Liver (tissue), 9 donors: ENCODE data around the gene IGSF8. TPM values are rescaled to one million over a fixed set of nuclear protein-coding genes. Genes with fewer than 3 reads are reported as not detected.
A peak's percentile ranks its signal among the peaks of the same experiment; 100 is the strongest.

ENCODE experiments used
- DNase-seq: peaks from one replicate; pipeline ENCODE4 v3.0.0-alpha.2; 2017; ENCODE audit warnings: low spot score
- H3K27ac ChIP-seq, 2 donors: one replicate each; pipeline ENCODE4 v1.7.0; 2013; ENCODE audit warnings: inconsistent platforms in 2 of 2, low read length in 2 of 2, control low read depth in 1 of 2, low read depth in 1 of 2, mild to moderate bottlenecking in 1 of 2
- H3K27me3 ChIP-seq, 4 donors: one replicate each; pipeline versions ENCODE4 v1.6.1 to v1.7.0; 2013; ENCODE audit warnings: low read length in 3 of 4, inconsistent platforms in 1 of 4, mild to moderate bottlenecking in 1 of 4, moderate library complexity in 1 of 4; ENCODE audit not compliant: control insufficient read depth in 4 of 4, insufficient read depth in 4 of 4
- H3K36me3 ChIP-seq, 4 donors: one replicate each; pipeline versions ENCODE4 v1.6.1 to v1.7.0; 2013; ENCODE audit warnings: low read length in 3 of 4, mild to moderate bottlenecking in 3 of 4, low read depth in 1 of 4, moderate library complexity in 1 of 4; ENCODE audit not compliant: control insufficient read depth in 4 of 4, insufficient read depth in 3 of 4
- H3K4me1 ChIP-seq, 4 donors: one replicate each; pipeline versions ENCODE4 v1.6.1 to v1.7.0; 2013; ENCODE audit warnings: low read length in 3 of 4, mild to moderate bottlenecking in 3 of 4, moderate library complexity in 1 of 4; ENCODE audit not compliant: control insufficient read depth in 4 of 4, insufficient read depth in 4 of 4
- H3K4me3 ChIP-seq, 3 donors: one replicate each; pipeline versions ENCODE4 v1.6.1 to v1.7.0; 2013; ENCODE audit warnings: low read length in 3 of 3, control low read depth in 1 of 3, low read depth in 1 of 3, mild to moderate bottlenecking in 1 of 3
- H3K9ac ChIP-seq, 2 donors: one replicate each; pipeline ENCODE4 v1.7.0; 2013; ENCODE audit warnings: low read length in 2 of 2, mild to moderate bottlenecking in 2 of 2, moderate library complexity in 2 of 2, control low read depth in 1 of 2, low read depth in 1 of 2
- H3K9me3 ChIP-seq, 4 donors: one replicate each; pipeline versions ENCODE4 v1.6.1 to v1.7.0; 2013; ENCODE audit warnings: low read length in 3 of 4; ENCODE audit not compliant: control insufficient read depth in 4 of 4
- FOXA1 ChIP-seq: IDR thresholded peaks from 2 replicates; pipeline ENCODE4 v1.6.1; 2016; ENCODE audit warnings: antibody characterized with exemption
- JUND ChIP-seq, 2 donors: IDR thresholded peaks; 2 replicates each; pipeline ENCODE4 v1.6.1; 2016; ENCODE audit warnings: antibody characterized with exemption in 2 of 2
- NR2F2 ChIP-seq: IDR thresholded peaks from 2 replicates; pipeline ENCODE4 v1.6.1; 2016; ENCODE audit warnings: antibody characterized with exemption
- RAD21 ChIP-seq, 2 donors: IDR thresholded peaks; 2 replicates each; pipeline ENCODE4 v1.6.1; 2016; ENCODE audit warnings: antibody characterized with exemption in 2 of 2, mild to moderate bottlenecking in 2 of 2
- RXRA ChIP-seq, 2 donors: IDR thresholded peaks; 2 replicates each; pipeline ENCODE4 v1.6.1; 2017 to 2018; ENCODE audit warnings: antibody characterized with exemption in 2 of 2, mild to moderate bottlenecking in 1 of 2
- TAF1 ChIP-seq: conservative IDR thresholded peaks from 2 replicates; pipeline ENCODE4 v1.6.1; 2016; ENCODE audit warnings: antibody characterized with exemption, mild to moderate bottlenecking
- WGBS: extraction: QIAGEN DNeasy Blood & Tissue Kit; methylation state at CpG from one replicate; pipeline ENCODE4 v1.1.7; 2013; 5-methylcytosine and 5-hydroxymethylcytosine counted together
- polyA plus RNA-seq, 2 donors: library from polyadenylated mRNA; stranded (reverse) in 1 of 2; unstranded in 1 of 2; fragments of 200-250 nt in 1 of 2; fragments of >200 nt in 1 of 2; fragmentation: Nextera tagmentation in 1 of 2; extraction: Ambion mirVana in 1 of 2; gene quantifications; one replicate each; pipeline versions ENCODE4 v1.2.1 to v1.2.3, GENCODE V29; 2013 to 2015
- total RNA-seq, 2 donors: library from RNA; depleted of rRNA; stranded (reverse); fragments of >200 nt; gene quantifications; one replicate each; pipeline ENCODE4 v1.2.3, GENCODE V29; 2014
- TF ChIP-seq, protein P1 (sequence below): fragments of 150-350 bp; IDR thresholded peaks from 2 replicates; pipeline ENCODE4 v1.5.1; 2017; ENCODE audit warnings: improper control_type of control experiment, low read depth, low read length; ENCODE audit not compliant: missing input control
- TF ChIP-seq, protein P2 (sequence below): IDR thresholded peaks from 2 replicates; pipeline ENCODE4 v1.6.1; 2016; ENCODE audit warnings: antibody characterized with exemption
- TF ChIP-seq, protein P3 (sequence below): IDR thresholded peaks from 2 replicates; pipeline ENCODE4 v1.6.1; 2016; ENCODE audit warnings: antibody characterized with exemption
- donor health status: healthy.
- donor health status: healthy.
- donor health status: healthy.
- donor health status: healthy.
- donor health status: healthy.

The IGSF8 gene
- total and polyA plus RNA-seq, 4 donors = 9.8 to 24.3 (median 20.3) TPM

DNA sequence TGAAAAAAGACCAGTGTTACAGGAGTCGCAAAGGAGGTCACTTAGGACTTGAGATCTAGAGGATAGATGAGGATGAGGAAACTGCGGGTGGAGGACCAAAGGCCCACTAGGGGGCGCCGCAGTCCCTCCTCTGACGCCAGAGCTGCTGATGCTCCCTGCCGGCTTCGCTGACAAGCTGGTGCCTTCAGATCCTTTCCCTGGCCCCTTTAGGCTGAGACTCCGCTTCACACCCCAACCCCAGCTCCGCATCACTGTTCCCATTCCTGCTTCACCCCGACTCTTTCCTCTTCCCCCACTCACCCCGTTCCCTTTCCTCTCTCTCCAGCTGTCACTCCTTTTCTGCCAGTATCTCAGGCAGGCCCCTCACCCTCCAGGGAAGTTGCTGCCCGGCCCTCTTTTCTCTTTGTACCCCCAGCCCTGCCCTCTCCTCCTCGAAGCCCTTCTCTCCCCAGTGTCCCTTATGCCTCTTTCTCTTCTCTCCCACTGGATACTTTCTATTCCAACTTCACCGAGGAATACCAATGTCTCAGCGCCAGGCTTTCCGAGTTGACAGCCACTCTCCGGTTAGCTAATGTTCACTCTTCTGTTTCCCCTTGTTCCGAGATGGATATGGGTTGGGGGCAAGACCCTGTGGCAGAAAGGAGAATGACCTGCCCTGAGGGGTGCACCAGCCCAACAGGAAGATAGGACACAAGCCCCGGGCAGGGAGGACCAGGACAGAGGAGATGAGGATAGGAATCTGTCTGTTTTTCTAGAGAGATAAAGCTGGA, 12.5 kb downstream of the IGSF8 start:
- Histone ChIP-seq H3K4me3 (no peak overlapping the region), H3K9ac (no peak overlapping the region)
- TF ChIP-seq RAD21 (IDR thresholded peaks at IDR 0.05) (peak; percentile 79 to 82), JUND (IDR thresholded peaks at IDR 0.05) (no peak), FOXA1 (no peak)
- TF ChIP-seq, protein P1, sequence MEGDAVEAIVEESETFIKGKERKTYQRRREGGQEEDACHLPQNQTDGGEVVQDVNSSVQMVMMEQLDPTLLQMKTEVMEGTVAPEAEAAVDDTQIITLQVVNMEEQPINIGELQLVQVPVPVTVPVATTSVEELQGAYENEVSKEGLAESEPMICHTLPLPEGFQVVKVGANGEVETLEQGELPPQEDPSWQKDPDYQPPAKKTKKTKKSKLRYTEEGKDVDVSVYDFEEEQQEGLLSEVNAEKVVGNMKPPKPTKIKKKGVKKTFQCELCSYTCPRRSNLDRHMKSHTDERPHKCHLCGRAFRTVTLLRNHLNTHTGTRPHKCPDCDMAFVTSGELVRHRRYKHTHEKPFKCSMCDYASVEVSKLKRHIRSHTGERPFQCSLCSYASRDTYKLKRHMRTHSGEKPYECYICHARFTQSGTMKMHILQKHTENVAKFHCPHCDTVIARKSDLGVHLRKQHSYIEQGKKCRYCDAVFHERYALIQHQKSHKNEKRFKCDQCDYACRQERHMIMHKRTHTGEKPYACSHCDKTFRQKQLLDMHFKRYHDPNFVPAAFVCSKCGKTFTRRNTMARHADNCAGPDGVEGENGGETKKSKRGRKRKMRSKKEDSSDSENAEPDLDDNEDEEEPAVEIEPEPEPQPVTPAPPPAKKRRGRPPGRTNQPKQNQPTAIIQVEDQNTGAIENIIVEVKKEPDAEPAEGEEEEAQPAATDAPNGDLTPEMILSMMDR = peak; percentile 82

DNA sequence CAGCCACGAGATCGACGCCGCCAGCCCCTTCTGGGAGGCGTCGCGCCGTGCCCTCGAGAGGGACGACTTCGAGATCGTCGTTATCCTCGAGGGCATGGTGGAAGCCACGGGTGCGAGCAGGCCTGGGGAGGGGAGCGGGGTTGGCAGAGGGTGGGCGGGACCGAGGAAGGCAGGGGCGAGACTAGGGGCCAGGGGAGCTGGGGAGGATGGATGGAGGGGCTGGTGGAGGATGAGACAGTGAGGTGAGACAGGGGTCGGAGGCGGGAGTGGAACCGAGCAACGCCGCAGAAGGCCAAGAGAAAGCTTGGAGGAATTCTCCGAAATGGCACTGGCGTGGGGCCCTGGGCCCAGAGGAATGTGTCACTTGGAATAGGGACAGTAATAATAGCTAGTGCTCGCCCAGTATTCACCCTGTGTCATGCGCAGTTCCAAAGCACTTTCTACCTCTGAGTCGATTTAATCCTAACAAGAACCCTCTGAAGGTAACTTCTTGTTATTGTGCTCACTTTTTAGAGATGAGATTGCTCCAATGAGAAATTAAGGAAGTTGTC, 13.6 kb downstream of the IGSF8 start:
- 79% methylated on average over 30 of the region's 30 CpGs for WGBS
- Histone ChIP-seq H3K27ac (no peak overlapping the region), H3K4me1 (peaks cover 0 to 9% (median 5%) of the 10 kb centered on the region in 4 donors), H3K36me3 (peaks cover 0 to 8% (median 3%) of the 10 kb centered on the region in 4 donors), H3K4me3 (no peak overlapping the region), H3K27me3 (peaks cover 0 to 8% (median 3%) of the 10 kb centered on the region in 4 donors), H3K9me3 (no peaks in the 10 kb centered on the region), H3K9ac (no peak overlapping the region)
- DNase-seq = no peak
- TF ChIP-seq, protein P2, sequence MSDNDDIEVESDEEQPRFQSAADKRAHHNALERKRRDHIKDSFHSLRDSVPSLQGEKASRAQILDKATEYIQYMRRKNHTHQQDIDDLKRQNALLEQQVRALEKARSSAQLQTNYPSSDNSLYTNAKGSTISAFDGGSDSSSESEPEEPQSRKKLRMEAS = no peak

More for the DNA sequence above, 12.5 kb downstream of the IGSF8 start:
- Histone ChIP-seq H3K27ac (no peak overlapping the region), H3K9me3 (no peaks in the 10 kb centered on the region), H3K4me1 (peaks cover 0 to 9% (median 5%) of the 10 kb centered on the region in 4 donors), H3K27me3 (peaks cover 0 to 5% (median 2%) of the 10 kb centered on the region in 4 donors), H3K36me3 (peaks cover 0 to 12% (median 5%) of the 10 kb centered on the region in 4 donors)
- DNase-seq = peak; percentile 80
- WGBS = 53% methylated on average over 19 of the region's 19 CpGs

DNA sequence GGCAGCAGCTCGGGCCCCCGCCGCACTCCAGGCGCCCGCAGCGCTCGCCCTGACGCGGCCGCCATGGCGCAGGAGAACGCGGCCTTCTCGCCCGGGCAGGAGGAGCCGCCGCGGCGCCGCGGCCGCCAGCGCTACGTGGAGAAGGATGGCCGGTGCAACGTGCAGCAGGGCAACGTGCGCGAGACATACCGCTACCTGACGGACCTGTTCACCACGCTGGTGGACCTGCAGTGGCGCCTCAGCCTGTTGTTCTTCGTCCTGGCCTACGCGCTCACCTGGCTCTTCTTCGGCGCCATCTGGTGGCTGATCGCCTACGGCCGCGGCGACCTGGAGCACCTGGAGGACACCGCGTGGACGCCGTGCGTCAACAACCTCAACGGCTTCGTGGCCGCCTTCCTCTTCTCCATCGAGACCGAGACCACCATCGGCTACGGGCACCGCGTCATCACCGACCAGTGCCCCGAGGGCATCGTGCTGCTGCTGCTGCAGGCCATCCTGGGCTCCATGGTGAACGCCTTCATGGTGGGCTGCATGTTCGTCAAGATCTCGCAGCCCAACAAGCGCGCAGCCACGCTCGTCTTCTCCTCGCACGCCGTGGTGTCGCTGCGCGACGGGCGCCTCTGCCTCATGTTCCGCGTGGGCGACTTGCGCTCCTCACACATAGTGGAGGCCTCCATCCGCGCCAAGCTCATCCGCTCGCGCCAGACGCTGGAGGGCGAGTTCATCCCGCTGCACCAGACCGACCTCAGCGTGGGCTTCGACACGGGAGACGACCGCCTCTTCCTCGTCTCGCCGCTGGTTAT, 14.2 kb downstream of the IGSF8 start:
- H3K27me3 ChIP-seq = peaks cover 0 to 8% (median 3%) of the 10 kb centered on the region in 4 donors

More for the DNA sequence above, 14.2 kb downstream of the IGSF8 start:
- Histone ChIP-seq H3K27ac (no peak overlapping the region), H3K9me3 (no peaks in the 10 kb centered on the region), H3K9ac (no peak overlapping the region), H3K4me3 (peak overlapping the region in 1 of 3 donors; percentile 38), H3K36me3 (peaks cover 0 to 6% (median 3%) of the 10 kb centered on the region in 4 donors), H3K4me1 (peaks cover 0 to 9% (median 5%) of the 10 kb centered on the region in 4 donors)
- DNase-seq = peak; percentile 68
- WGBS = 19% methylated on average over 96 of the region's 96 CpGs
- TF ChIP-seq, protein P3, sequence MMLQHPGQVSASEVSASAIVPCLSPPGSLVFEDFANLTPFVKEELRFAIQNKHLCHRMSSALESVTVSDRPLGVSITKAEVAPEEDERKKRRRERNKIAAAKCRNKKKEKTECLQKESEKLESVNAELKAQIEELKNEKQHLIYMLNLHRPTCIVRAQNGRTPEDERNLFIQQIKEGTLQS = no peak
- TF ChIP-seq RAD21 (IDR thresholded peaks at IDR 0.05) = peak; percentile 49 to 79
- TF ChIP-seq NR2F2 = no peak
- TF ChIP-seq, protein P1 = peak; percentile 59
- no peak for TF ChIP-seq TAF1
- TF ChIP-seq RXRA (IDR thresholded peaks at IDR 0.05) = no peak
